H54 (cell line): ENCODE results near the gene XAGE1B.
"Not testable (repeated sequence)": the region's sequence is repeated elsewhere in the genome, so short reads cannot be mapped to it uniquely, and the experiment has no call there.

Experiments used
- DNase-seq: peaks from one replicate; pipeline ENCODE4 v3.0.0; 2011; ENCODE audit warnings: low spot score, mixed read lengths; ENCODE audit not compliant: insufficient read length
- FAIRE-seq: peaks from 3 replicates; lab custom pipeline; 2011; peaks lifted over from hg19 to GRCh38; lab: Jason Lieb, UNC
- POLR2A ChIP-seq: IDR thresholded peaks from 2 replicates; pipeline ENCODE4 v1.6.1; 2011; ENCODE audit warnings: low read depth, mild to moderate bottlenecking, low read length

Gene XAGE1B

GRCh38 chrX:52516987-52517325 is at the start of gene XAGE1B:
TSS of gene XAGE1B (minus strand) at chrX:52517063. CDS start at chrX:52515527, 1,536 bp downstream.
- not testable (repeated sequence) for DNase-seq, FAIRE-seq

GRCh38 chrX:52563105-52563504 is 46.2 kb upstream of the XAGE1B start:
- DNase-seq (no peak), FAIRE-seq (no peak)
- no peak for TF ChIP-seq POLR2A

GRCh38 chrX:52558140-52558539 is 41.3 kb upstream of the XAGE1B start:
- FAIRE-seq (no peak), DNase-seq (no peak)
- no peak for TF ChIP-seq POLR2A

DNA sequence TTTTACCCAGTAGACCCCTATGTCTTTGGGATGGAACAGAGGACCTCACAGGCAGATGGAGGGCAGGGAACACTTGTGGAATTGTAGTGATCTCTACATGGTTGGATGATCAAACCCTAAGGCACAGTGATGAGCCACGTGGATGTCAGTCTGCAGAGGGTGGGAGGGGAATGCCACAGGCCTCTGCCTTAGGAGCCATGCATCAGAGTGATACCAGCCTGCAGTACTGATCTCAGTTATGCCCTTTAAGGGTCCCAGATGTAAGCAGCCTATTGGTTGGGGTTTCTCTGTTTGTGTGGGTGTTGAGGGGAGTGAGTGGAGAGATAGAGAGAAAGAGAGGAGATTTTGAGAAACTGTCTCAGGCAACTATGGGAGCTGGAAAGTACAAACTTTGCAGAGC is 39.9 kb upstream of the XAGE1B start:
- TF ChIP-seq POLR2A = no peak
- FAIRE-seq (no peak), DNase-seq (no peak)

- FAIRE-seq (no peak), DNase-seq (no peak)
- no peak for TF ChIP-seq POLR2A
These were observed 37.3 kb upstream of the XAGE1B start for GRCh38 chrX:52553995-52554642.

DNA sequence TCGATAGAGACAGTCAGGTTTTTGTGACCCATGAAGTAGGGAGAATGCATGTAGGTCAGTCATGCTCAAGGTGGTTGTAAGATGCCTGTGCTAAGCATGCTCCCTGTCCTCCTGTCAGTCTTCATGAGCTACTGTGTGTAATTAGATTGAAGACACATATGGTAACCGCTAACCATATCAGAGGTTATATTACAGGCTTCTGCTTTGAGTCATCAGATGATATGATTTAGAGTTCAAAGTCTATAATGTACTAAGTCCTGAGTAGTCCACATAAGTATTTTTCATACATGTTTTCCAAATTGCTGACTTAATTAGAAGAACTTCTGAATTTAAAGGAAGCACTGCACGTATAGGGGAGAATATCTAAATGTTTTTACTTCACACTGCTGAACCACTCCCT is 31.9 kb upstream of the XAGE1B start:
- DNase-seq, FAIRE-seq: not testable (repeated sequence)

- DNase-seq (no peak), FAIRE-seq (no peak)
- TF ChIP-seq POLR2A = no peak
These were observed 27.4 kb upstream of the XAGE1B start for GRCh38 chrX:52544147-52544840.

GRCh38 chrX:52542311-52542710 is 25.4 kb upstream of the XAGE1B start:
- FAIRE-seq (no peak), DNase-seq (no peak)
- TF ChIP-seq POLR2A = no peak

DNA sequence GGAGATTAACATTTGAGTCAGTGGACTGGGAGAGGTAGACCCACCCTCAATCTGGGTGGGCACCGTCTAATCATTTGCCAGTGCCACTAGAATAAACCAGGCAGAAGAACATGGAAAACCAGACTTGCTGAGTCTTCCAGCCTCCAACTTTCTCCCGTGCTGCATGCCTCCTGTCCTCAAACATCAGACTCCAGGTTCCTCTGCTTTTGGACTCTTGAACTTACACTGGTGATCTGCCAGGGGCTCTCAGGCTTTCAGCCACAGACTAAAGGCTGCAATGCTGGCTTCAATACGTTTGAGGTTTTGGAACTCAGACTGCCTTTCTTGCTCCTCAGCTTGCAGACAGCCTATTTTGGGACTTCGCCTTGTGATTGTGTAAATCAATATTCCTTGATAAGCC is 24.2 kb upstream of the XAGE1B start:
- DNase-seq, FAIRE-seq: not testable (repeated sequence)

DNA sequence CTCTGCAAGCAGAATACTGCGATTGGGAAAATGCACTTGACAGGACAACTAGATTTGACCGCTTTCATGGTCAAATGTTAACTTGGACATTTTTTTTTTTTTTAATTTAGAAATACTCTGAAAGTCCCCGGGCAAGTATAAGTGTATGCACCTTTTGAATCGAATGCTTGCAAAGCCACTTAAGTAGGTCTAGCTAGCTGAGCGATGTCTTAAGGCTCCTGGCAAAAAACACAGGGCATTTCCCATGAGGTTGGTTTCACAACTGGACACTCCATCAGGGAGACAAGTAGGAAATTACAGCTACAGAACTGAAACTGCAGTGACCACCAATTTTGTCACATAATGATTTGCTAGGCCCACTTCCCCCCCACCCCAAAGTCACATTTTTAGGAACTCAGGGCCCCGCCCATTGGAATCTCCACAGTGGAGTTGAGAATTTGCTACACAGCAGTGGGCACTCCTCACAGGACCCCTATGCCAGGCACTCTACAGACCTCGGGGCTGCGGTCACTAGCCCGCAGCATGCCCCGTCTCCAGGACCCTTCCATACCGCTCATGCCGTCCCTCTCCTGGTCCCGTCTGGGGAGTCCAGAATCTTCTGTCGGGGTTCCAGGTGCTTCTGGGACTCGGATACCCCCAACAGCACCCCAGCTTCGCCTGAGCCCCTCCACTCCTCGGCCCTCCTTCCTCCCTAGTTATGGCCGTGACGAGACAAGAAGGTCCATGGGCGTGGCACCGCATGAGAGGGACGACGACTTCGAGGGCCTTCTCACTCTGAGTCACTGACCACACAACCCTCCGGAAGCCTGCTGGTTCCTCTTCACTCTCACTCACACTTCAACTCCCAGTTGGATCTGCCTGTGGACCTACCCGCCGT is 515 bp downstream of the XAGE1B start:
- FAIRE-seq, DNase-seq: not testable (repeated sequence)

DNA sequence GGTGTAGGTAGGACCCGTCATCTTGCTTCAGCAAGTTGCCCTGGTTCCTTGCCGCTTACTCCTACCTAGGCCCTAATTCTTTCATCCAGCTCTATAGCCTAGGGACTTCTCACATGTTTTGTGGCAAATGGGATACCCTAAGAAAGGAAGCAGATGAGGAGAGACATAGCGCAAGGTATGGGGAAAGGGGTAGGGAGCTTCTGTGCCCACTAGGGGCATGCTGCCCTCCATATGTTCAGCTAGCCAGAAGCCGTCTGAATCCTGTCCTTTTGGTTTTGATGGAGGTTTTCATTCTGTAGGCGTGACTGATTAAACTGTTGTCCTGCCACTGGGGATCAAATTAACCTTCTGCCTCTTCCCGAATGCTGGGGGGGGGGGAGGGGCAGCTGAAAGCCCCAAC is 5.7 kb downstream of the XAGE1B start:
- not testable (repeated sequence) for FAIRE-seq, DNase-seq

- FAIRE-seq (no peak), DNase-seq (no peak)
- TF ChIP-seq POLR2A = no peak
These were observed 6.9 kb downstream of the XAGE1B start for GRCh38 chrX:52509916-52510315.

- no peak for TF ChIP-seq POLR2A
- no peak for FAIRE-seq
- no peak for DNase-seq
These were observed 9.5 kb downstream of the XAGE1B start for GRCh38 chrX:52507331-52507730.

DNA sequence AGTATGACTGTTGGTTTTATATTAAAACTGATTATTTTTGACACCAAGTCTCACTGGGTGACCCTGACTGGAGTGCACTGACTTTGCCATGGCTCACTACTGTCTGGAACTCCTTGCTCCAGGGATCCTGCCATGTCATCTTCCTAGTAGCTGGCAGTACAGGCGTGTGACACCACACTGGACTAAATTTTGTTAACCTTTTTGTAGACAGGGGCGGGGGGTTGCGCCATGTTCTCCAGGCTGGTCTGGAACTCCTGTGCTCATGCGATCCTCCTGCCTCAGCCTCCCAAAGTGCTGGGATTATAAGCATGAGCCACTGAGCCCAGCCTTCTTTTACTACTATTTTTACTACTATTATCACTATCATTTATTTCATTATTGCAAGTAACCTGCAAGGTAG is 12.3 kb downstream of the XAGE1B start:
- DNase-seq (no peak), FAIRE-seq (no peak)
- TF ChIP-seq POLR2A = no peak

DNA sequence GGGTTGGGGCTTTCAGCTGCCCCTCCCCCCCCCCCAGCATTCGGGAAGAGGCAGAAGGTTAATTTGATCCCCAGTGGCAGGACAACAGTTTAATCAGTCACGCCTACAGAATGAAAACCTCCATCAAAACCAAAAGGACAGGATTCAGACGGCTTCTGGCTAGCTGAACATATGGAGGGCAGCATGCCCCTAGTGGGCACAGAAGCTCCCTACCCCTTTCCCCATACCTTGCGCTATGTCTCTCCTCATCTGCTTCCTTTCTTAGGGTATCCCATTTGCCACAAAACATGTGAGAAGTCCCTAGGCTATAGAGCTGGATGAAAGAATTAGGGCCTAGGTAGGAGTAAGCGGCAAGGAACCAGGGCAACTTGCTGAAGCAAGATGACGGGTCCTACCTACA is 15.5 kb downstream of the XAGE1B start:
- FAIRE-seq, DNase-seq: not testable (repeated sequence)

DNA sequence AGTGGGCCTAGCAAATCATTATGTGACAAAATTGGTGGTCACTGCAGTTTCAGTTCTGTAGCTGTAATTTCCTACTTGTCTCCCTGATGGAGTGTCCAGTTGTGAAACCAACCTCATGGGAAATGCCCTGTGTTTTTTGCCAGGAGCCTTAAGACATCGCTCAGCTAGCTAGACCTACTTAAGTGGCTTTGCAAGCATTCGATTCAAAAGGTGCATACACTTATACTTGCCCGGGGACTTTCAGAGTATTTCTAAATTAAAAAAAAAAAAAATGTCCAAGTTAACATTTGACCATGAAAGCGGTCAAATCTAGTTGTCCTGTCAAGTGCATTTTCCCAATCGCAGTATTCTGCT is 20.5 kb downstream of the XAGE1B start:
- DNase-seq, FAIRE-seq: not testable (repeated sequence)

- not testable (repeated sequence) for FAIRE-seq
These were observed 21.1 kb downstream of the XAGE1B start, which contains the start of gene XAGE1A for GRCh38 chrX:52495545-52496418. TSS of gene XAGE1A (plus strand) at chrX:52495808. CDS start at chrX:52497362, 1,554 bp downstream.

DNA sequence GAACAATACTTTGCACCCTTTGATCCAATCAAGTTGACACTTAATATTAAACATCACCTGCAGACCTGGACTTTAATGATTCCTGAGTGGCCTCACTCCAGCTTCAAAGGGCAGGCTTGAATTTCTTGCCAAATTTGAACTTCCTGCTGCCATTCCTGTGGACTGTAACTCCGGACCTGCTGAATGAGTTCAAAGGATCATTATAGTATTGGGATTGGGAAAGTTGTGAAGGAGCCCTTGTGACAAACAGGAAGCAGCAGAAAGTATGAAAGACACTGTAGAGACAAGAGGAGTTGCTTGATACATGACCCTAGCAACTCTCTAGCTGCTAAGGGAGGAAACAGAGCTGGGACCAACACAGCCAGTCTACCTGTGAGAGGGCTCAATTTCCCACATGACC is 45.6 kb downstream of the XAGE1B start:
- not testable (repeated sequence) for FAIRE-seq, DNase-seq

More at GRCh38 chrX:52495545-52496418, 21.1 kb downstream of the XAGE1B start, which contains the start of gene XAGE1A:
- not testable (repeated sequence) for DNase-seq
